Lower lobe of right lung (tissue), 2 donors: Measurements from ENCODE around the gene DNAJC25. TPM values are rescaled to one million over a fixed set of nuclear protein-coding genes. Genes with fewer than 3 reads are reported as not detected.

Source experiments
- ATAC-seq, 2 donors: fragments of 200-7000 bp; cut with Tn5 transposase; one replicate each; pipeline ENCODE4 v1.9.1; 2020 to 2022; ENCODE audit warnings: mild to moderate bottlenecking in 2 of 2, moderate library complexity in 2 of 2
- DNase-seq: peaks from one replicate; pipeline ENCODE4 v3.0.0-alpha.2; 2020
- H3K27ac ChIP-seq: fragments of 200-600 bp; one replicate; pipeline ENCODE4 v1.8.0; 2022
- H3K27me3 ChIP-seq: fragments of 200-600 bp; one replicate; pipeline ENCODE4 v1.8.0; 2022; ENCODE audit warnings: low read depth
- H3K36me3 ChIP-seq: fragments of 200-600 bp; one replicate; pipeline ENCODE4 v1.8.0; 2022; ENCODE audit warnings: mild to moderate bottlenecking
- H3K4me1 ChIP-seq: fragments of 200-600 bp; one replicate; pipeline ENCODE4 v1.8.0; 2022
- H3K4me3 ChIP-seq: fragments of 200-600 bp; one replicate; pipeline ENCODE4 v1.8.0; 2022; ENCODE audit warnings: mild to moderate bottlenecking
- H3K9me3 ChIP-seq: fragments of 200-600 bp; one replicate; pipeline ENCODE4 v1.8.0; 2022
- intact Hi-C: fragments of 100-400 bp; cut with DNase I; formaldehyde crosslinking; loops from one replicate; pipeline ENCODE4 v1.11.0; 2022
- total RNA-seq: library from RNA; stranded (reverse); fragmentation: NEBNext Ultra II Directional; extraction: Animal tissue kit (Norgen Biotek cat#: 25700); gene quantifications from one replicate; pipeline ENCODE4 v1.2.1, GENCODE V29; 2021
- TF ChIP-seq, protein P1 (sequence below): fragments of 200-600 bp; IDR thresholded peaks from one replicate; pipeline ENCODE4 v1.8.0; 2022; ENCODE audit warnings: antibody characterized with exemption, mild to moderate bottlenecking
- donor health status: DM: no; HTN: yes; CAD: no; lungs with severe emphysema.

DNAJC25 gene
- total RNA-seq, 1 donor from 2014 or later: 4.7 TPM

DNA sequence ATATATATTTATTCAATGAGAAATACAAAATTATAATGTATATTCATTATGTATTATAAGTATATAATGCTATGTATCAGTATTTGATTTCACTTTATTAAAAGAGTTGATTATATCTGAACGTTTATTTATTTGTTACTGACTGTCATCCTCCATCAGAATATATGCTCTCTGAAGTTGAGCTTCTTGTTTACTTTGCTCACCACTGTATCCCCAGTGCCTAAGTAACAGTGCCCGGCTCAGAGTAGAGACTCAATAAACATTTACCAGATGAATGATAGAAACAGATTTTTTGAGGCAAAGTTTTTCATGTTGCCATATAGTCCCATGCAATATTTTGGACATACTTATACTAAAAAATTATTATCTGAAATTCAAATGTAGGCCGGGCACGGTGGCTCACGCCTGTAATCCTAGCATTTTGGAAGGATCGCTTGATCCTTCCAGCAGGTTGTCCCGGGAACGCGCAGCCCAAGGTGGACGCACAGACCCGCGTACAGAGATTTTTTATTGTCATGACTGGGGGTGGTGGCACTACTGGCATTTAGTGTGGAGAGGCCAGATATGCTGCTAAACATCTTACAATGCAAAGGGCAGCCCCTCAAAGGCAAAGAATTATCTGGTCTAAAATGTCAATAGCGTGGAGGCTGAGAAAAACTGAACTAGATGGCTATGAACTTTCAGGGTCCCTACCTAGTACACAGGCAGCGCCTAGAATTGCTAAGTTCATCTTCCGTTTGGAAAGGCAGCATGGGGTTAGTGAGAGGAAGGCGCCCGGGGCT, 761 bp upstream of the DNAJC25 start:
- Histone ChIP-seq H3K27ac (peak overlapping the region; percentile 93), H3K27me3 (no peaks in the 10 kb centered on the region), H3K4me3 (peak overlapping the region; percentile 96), H3K9me3 (no peaks in the 10 kb centered on the region), H3K4me1 (peaks cover 30% of the 10 kb centered on the region), H3K36me3 (no peaks in the 10 kb centered on the region)
- intact Hi-C loops: no loop called here
- TF ChIP-seq, protein P1, sequence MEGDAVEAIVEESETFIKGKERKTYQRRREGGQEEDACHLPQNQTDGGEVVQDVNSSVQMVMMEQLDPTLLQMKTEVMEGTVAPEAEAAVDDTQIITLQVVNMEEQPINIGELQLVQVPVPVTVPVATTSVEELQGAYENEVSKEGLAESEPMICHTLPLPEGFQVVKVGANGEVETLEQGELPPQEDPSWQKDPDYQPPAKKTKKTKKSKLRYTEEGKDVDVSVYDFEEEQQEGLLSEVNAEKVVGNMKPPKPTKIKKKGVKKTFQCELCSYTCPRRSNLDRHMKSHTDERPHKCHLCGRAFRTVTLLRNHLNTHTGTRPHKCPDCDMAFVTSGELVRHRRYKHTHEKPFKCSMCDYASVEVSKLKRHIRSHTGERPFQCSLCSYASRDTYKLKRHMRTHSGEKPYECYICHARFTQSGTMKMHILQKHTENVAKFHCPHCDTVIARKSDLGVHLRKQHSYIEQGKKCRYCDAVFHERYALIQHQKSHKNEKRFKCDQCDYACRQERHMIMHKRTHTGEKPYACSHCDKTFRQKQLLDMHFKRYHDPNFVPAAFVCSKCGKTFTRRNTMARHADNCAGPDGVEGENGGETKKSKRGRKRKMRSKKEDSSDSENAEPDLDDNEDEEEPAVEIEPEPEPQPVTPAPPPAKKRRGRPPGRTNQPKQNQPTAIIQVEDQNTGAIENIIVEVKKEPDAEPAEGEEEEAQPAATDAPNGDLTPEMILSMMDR: no peak
- no peak for DNase-seq
- ATAC-seq: peak; percentile 35 to 54

DNA sequence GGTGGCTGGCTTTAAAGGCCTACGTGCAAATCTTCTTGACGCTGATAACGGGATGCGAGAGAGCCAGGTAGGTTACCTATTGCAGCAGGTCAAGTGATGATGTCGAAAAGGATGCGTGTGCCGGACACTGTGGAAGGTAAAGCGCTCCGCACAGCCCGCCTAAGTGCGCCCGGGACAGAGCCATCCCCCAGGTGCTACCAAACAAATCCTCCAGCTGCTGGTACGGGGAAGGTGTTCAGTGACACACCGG, 245 bp upstream of the DNAJC25 start:
- intact Hi-C loops: no loop called here
- H3K36me3 ChIP-seq: no peaks in the 10 kb centered on the region
- peaks cover 35% of the 10 kb centered on the region for H3K4me1 ChIP-seq
- peak overlapping the region; percentile 93 for H3K27ac ChIP-seq
- DNase-seq (no peak), ATAC-seq (no peak)
- H3K4me3 ChIP-seq: peak overlapping the region; percentile 96
- TF ChIP-seq, protein P1: no peak
- H3K9me3 ChIP-seq: no peaks in the 10 kb centered on the region
- no peaks in the 10 kb centered on the region for H3K27me3 ChIP-seq

DNA sequence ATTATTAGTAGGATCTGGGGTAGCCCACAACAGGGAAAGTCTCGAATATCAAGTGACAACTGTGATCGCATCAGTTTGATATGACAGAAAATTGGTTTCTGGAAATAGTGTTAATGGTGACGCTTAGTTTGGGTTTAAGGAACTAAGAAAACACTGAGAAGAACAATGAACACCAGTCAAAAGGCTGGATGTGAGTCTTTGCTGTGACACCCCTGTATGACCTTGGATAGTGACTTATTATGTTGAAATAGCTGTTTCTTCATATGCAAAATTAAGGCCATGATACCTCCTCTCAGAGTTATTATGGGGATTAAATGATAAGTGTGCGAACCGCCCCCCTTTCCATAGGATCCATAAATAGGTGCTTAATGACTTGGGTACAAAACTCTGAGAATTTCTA, 926 bp downstream of the DNAJC25 start:
- TF ChIP-seq, protein P1: no peak
- Histone ChIP-seq H3K36me3 (no peaks in the 10 kb centered on the region), H3K9me3 (no peaks in the 10 kb centered on the region), H3K4me3 (peak overlapping the region; percentile 96), H3K27me3 (no peaks in the 10 kb centered on the region), H3K27ac (peak overlapping the region; percentile 93), H3K4me1 (peaks cover 35% of the 10 kb centered on the region)
- intact Hi-C loops: no loop called here
- DNase-seq (no peak), ATAC-seq (no peak)

DNA sequence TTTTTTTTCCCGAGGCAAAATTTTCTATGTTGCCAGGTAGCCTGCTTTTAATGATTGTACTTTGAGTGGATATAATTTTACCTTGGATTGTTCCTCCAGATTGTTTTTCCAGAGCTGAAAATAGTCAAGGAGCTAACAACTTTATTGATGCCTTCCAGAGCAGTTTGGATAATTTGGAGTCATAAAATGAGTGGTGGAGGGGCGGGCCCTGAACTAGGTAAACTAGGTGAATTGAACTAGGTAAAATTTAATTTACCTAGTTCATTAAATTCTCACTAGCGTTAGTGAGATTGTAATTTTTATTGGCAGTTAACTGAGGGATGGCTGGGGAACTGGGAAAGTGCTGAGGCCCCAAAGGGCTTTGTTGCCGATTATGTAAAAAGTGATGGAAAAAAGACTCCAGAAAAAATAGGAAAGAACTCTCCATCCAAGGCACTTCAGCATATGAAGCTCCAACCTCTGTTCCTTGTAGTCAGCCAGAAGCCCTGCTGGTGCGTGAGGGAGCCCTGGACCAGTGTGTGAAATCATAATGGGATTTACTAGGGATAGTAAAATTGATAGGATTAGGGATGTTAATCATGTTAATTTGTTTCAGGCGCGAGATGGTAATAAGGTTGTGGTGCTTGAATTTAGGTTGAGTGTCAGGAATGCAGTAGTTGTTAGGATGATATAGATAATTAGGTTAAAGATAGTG, 1.7 kb downstream of the DNAJC25 start:
- H3K4me1 ChIP-seq: peaks cover 35% of the 10 kb centered on the region
- peak overlapping the region; percentile 96 for H3K4me3 ChIP-seq
- no peaks in the 10 kb centered on the region for H3K9me3 ChIP-seq
- no peaks in the 10 kb centered on the region for H3K27me3 ChIP-seq
- DNase-seq (no peak), ATAC-seq (no peak)
- TF ChIP-seq, protein P1: no peak
- intact Hi-C loops: no loop called here
- no peaks in the 10 kb centered on the region for H3K36me3 ChIP-seq
- H3K27ac ChIP-seq: no peak overlapping the region

DNA sequence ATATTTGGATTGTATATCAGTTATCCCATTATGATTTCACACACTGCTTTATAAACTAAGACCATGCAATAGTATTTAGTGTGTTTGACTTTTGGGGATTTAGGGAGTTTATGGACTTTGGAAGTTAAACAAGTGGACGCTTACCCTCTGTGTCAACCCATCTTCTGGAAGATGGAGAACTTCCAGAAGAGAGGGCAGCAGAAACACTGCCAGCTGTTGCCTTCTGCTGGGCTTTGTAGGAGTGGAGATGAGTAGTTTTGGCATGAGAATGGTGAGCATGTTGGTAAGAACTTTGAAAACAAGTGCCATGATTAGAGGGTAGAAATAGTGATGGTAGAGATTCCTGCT, 2.2 kb downstream of the DNAJC25 start:
- TF ChIP-seq, protein P1: no peak
- intact Hi-C loops: no loop called here
- H3K4me1 ChIP-seq: peaks cover 35% of the 10 kb centered on the region
- no peak overlapping the region for H3K4me3 ChIP-seq
- no peak for ATAC-seq
- H3K36me3 ChIP-seq: no peaks in the 10 kb centered on the region
- no peak overlapping the region for H3K27ac ChIP-seq
- H3K27me3 ChIP-seq: no peaks in the 10 kb centered on the region
- H3K9me3 ChIP-seq: no peaks in the 10 kb centered on the region
- no peak for DNase-seq
